GM20000 (cell line): Measurements from ENCODE around the gene PARD6G.

ENCODE experiments used
- DNase-seq: peaks from one replicate; pipeline ENCODE4 v3.0.0; 2012; ENCODE audit warnings: low spot score
- TF ChIP-seq, protein P1 (sequence below): IDR thresholded peaks from 2 replicates; pipeline ENCODE4 v1.5.1; 2012; ENCODE audit warnings: mild to moderate bottlenecking, control low read depth; ENCODE audit errors: extremely low read depth, missing control alignments

The PARD6G gene

GRCh38 chr18:80179857-80180558 lies 67.3 kb downstream of the PARD6G start:
- no peak for DNase-seq
- TF ChIP-seq, protein P1, sequence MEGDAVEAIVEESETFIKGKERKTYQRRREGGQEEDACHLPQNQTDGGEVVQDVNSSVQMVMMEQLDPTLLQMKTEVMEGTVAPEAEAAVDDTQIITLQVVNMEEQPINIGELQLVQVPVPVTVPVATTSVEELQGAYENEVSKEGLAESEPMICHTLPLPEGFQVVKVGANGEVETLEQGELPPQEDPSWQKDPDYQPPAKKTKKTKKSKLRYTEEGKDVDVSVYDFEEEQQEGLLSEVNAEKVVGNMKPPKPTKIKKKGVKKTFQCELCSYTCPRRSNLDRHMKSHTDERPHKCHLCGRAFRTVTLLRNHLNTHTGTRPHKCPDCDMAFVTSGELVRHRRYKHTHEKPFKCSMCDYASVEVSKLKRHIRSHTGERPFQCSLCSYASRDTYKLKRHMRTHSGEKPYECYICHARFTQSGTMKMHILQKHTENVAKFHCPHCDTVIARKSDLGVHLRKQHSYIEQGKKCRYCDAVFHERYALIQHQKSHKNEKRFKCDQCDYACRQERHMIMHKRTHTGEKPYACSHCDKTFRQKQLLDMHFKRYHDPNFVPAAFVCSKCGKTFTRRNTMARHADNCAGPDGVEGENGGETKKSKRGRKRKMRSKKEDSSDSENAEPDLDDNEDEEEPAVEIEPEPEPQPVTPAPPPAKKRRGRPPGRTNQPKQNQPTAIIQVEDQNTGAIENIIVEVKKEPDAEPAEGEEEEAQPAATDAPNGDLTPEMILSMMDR: no peak

DNA sequence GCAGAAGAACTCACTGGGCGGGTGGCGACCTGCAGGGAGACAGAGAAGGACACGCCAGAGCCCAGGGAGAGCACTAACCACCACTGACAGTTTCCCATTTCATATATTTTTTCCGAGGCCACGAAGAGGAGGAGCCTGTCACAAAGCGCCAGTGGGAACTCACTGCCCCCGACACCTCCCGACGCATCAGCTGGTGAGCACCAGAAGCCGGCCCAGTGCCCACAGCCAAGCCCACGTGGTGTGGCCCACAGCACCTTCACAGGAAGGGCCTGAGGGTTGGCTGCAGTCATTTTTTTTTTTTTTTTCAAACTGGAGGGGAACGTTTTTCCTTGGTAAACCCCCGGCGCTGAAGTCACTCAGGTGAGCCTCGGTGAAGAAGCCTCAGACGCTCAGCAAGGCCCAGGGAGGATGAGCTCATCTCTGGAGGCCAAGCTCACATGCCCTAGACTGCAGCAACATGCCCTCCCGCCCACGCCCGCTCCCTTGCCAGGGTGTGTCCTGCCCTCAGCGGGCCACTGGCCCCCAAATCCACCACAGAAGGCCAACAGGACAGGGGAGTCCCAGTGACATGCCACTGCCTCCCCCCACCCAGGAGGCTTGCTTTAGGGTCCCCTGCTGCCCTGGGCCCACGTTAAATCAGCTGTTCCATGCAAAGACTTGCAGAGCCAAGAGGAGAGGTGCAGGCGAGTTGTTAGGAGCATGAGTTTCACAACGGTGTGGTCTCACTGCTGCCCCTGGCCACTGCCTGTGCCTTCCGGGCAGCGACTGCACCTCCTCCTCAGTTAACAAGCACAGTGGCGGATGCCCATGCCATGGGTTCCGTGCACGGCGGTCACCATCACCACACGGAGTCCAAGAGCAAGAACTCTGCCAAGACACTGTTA lies 68.1 kb downstream of the PARD6G start:
- TF ChIP-seq, protein P1: no peak
- no peak for DNase-seq

DNA sequence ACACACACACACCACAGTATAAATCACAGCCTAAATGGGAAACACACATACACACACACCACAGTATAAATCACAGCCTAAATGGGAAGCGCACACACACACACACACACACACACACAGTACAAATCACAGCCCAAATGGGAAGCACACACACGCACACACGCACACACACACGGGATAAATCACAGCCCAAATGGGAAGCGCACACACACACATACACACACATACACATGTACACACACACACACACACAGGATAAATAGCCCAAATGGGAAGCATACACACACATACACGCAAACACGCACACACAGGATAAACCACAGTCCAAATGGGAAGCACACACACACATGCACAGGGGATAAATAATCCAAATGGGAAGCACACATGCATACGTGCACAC lies 70.2 kb downstream of the PARD6G start:
- DNase-seq: no peak
- TF ChIP-seq, protein P1: no peak

- no peak for DNase-seq
- TF ChIP-seq, protein P1: no peak
Measured at GRCh38 chr18:80176334-80177073, 70.8 kb downstream of the PARD6G start.

GRCh38 chr18:80175451-80176204 lies 71.7 kb downstream of the PARD6G start:
- TF ChIP-seq, protein P1: no peak
- no peak for DNase-seq

DNA sequence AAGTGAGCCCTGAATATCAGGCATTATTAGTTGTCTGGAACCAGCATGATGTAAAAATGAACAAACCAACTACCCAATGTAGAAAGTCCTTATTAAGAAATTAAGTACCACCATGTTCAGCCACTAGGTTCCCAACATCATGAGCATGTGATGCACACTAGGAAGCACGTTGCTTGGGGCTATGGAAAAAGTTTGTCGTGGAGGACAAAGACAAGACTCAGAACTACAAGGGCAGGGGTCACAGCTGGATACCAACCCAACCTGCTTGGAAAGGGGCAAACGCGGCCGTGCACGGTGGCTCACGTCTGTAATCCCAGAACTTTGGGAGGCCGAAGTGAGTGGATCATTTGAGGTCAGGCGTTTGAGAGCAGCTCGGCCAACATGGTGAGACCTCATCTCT lies 74.3 kb downstream of the PARD6G start:
- DNase-seq: no peak
- TF ChIP-seq, protein P1: no peak
